Measurements from ENCODE around the gene PALD1.

The PALD1 gene

DNA sequence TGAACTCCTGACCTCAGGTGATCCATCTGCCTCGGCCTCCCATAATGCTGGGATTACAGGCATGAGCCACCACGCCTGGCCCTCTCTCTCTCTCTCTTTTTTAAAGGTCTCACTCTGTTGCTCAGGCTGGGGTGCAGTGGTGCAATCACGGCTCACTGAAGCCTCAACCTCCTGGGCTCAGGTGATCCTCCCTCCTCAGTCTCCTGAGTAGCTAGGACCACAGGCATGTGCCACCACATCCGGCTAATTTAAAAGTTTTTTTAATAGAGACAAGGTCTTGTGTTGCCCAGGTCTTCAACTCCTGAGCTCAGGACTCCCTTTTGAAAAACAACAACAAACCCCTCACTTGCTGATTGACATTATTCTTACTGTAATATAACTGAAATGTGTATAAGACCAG is 11.6 kb downstream of the PALD1 start:
- Histone ChIP-seq H3K27ac (ENCODE audit: low read depth, low read length) (no peak overlapping the region), H3K9ac (ENCODE audit: low read length) (no peak overlapping the region), H3K4me3 (ENCODE audit: low read depth, low read length) (no peak overlapping the region), H3K36me3 (ENCODE audit: control insufficient read depth, insufficient read depth, low read length) (peaks cover 4% of the 10 kb centered on the region), H3K27me3 (ENCODE audit: control insufficient read depth, insufficient read depth, low read length) (no peaks in the 10 kb centered on the region), H3K9me3 (ENCODE audit: control insufficient read depth, insufficient read depth, low read depth, low read length) (no peaks in the 10 kb centered on the region), H3K4me1 (ENCODE audit: control insufficient read depth, insufficient read depth, low read length) (peaks cover 35% of the 10 kb centered on the region)

DNA sequence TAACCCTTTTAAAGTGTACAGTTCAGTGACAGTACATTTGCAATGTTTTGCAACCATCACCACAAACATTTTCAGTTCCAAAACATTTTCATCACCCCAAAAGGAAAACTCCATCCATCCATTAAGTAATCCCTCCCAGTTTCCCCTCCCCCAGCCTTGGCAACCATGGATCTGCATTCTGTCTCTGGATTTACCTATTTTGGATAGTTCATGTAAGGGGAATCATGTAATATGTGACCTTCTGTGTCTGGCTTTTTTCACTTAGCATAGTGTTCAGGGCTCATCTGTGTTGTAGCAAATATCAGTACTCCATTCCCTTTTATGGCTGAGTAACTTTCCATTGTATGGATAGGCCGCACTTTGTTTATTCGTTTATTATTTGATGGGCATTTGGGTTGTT is 13.0 kb downstream of the PALD1 start:
- no peak overlapping the region for H3K9ac ChIP-seq (ENCODE audit: low read length)
- peaks cover 35% of the 10 kb centered on the region for H3K4me1 ChIP-seq (ENCODE audit: control insufficient read depth, insufficient read depth, low read length)
- no peaks in the 10 kb centered on the region for H3K9me3 ChIP-seq (ENCODE audit: control insufficient read depth, insufficient read depth, low read depth, low read length)
- no peak overlapping the region for H3K4me3 ChIP-seq (ENCODE audit: low read depth, low read length)
- H3K36me3 ChIP-seq (ENCODE audit: control insufficient read depth, insufficient read depth, low read length) = no peaks in the 10 kb centered on the region
- H3K27ac ChIP-seq (ENCODE audit: low read depth, low read length) = no peak overlapping the region
- H3K27me3 ChIP-seq (ENCODE audit: control insufficient read depth, insufficient read depth, low read length) = no peaks in the 10 kb centered on the region

DNA sequence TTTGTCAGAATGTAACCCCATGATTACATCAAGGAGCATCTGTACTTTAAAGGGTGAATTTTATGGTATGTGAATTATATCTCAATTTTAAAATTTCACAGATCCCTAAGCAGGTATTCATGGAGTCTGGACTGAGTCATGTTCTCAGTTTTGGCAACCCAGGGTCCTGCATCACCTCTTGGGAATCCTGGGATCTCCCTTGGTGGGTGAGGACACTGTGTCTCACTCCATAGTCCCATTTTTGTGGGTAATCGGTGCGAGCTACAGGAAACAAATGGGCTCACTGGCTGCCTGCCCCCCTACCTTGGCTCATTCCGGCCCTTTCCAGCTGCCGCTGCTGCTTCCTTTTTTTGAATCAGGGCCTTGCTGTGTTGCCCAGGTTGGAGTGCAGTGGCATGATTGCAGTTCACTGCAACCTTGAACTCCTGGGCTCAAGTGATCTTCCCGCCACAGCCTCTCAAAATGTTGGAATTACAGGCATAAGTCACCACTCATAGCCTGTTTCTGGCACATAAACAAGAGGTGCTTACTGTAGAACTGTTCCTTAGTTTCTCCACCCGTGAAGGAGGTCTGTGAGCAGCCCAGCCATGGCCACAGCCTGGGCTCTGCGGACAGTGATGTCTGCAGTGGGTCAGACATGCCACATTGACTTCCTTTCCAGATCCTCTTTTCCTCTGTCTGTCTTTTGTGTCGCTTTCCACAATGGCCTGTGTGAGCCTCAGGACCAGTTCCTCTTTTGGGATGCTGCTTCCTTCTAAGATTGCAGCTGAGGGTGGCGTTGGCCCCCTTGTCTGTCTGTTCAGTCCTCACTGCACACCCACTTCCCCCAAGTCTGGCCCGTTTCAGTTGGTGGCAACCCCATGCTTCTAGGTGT is 14.5 kb downstream of the PALD1 start:
- H3K9ac ChIP-seq (ENCODE audit: low read length) = no peak overlapping the region
- peaks cover 35% of the 10 kb centered on the region for H3K4me1 ChIP-seq (ENCODE audit: control insufficient read depth, insufficient read depth, low read length)
- 0 out of 2 replicates have a peak overlapping the region, but pooled peaks have one; percentile 0 for H3K27ac ChIP-seq (ENCODE audit: low read depth, low read length)
- no peaks in the 10 kb centered on the region for H3K9me3 ChIP-seq (ENCODE audit: control insufficient read depth, insufficient read depth, low read depth, low read length)
- H3K36me3 ChIP-seq (ENCODE audit: control insufficient read depth, insufficient read depth, low read length) = no peaks in the 10 kb centered on the region
- H3K4me3 ChIP-seq (ENCODE audit: low read depth, low read length) = no peak overlapping the region
- H3K27me3 ChIP-seq (ENCODE audit: control insufficient read depth, insufficient read depth, low read length) = no peaks in the 10 kb centered on the region

DNA sequence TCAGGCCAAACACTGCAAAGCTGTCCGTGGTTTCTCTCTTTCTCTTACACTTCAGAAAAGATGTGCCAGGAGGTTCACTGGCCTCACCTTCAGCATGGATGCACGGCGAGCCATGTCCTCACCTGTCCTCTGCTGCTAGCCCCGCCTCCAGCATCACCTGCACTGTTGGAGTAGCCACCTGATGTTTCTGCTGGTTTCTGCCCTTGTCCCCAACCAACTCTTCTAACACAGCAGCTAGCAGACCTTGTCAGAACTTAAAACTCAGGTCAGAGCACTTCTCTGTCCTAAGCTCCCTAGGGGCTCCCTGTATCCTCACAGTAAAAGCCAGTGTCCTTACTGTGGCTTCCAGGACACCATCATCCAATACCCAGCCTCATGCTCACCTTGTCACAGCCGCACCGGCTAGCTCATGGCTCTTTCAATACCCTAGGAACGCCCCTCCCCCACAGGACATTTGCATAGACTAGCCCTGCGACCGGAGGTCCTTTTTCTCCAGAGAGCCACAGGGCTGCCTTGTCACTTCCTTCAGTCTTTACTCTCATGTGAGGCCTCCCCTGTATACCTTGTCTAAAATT is 15.2 kb downstream of the PALD1 start:
- H3K36me3 ChIP-seq (ENCODE audit: control insufficient read depth, insufficient read depth, low read length) = no peaks in the 10 kb centered on the region
- no peak overlapping the region for H3K9ac ChIP-seq (ENCODE audit: low read length)
- peaks cover 35% of the 10 kb centered on the region for H3K4me1 ChIP-seq (ENCODE audit: control insufficient read depth, insufficient read depth, low read length)
- H3K9me3 ChIP-seq (ENCODE audit: control insufficient read depth, insufficient read depth, low read depth, low read length) = no peaks in the 10 kb centered on the region
- no peaks in the 10 kb centered on the region for H3K27me3 ChIP-seq (ENCODE audit: control insufficient read depth, insufficient read depth, low read length)
- H3K27ac ChIP-seq (ENCODE audit: low read depth, low read length) = 0 out of 2 replicates have a peak overlapping the region, but pooled peaks have one; percentile 0
- H3K4me3 ChIP-seq (ENCODE audit: low read depth, low read length) = no peak overlapping the region

DNA sequence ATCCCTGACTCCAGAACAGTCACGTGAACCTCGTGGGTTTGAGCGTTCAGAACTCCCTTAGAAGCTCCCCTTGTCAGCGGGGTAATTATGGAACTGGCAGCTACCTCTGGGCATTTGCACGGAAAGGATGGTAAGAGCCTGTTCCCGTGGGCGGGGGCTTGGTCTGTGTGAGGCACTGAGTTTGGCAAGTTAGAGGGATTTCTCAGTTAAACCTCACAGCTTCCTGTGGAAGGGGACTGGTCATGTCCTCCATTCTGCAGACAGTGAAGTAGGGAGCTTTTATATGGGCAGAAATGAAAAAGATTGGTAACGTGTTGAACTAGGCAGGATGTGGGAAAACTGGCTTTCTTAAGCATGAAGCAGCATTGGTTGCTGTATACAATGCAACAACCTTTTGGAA is 16.0 kb downstream of the PALD1 start:
- no peaks in the 10 kb centered on the region for H3K27me3 ChIP-seq (ENCODE audit: control insufficient read depth, insufficient read depth, low read length)
- no peaks in the 10 kb centered on the region for H3K9me3 ChIP-seq (ENCODE audit: control insufficient read depth, insufficient read depth, low read depth, low read length)
- peaks cover 37% of the 10 kb centered on the region for H3K4me1 ChIP-seq (ENCODE audit: control insufficient read depth, insufficient read depth, low read length)
- H3K9ac ChIP-seq (ENCODE audit: low read length) = no peak overlapping the region
- no peak overlapping the region for H3K4me3 ChIP-seq (ENCODE audit: low read depth, low read length)
- 0 out of 2 replicates have a peak overlapping the region, but pooled peaks have one; percentile 1 for H3K27ac ChIP-seq (ENCODE audit: low read depth, low read length)
- H3K36me3 ChIP-seq (ENCODE audit: control insufficient read depth, insufficient read depth, low read length) = no peaks in the 10 kb centered on the region

DNA sequence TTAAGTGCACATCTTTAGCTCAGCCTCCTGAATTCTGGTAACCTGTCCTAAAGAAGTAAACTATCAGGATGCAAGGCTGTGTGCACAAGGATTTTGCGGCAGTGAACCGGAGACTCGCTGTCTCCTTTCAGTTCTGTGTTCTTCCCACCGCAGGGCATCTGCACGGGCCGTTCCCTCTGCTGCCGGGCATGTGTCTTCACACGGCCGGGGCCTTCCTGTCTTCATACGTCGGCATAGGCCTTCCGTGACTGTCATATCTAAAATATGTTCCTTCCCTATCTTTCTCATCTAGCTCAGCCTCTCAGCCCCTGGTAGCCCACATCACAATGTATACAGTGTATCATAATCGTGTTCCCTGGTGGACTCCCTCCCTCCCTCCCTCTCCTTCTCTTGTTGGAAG is 16.4 kb downstream of the PALD1 start:
- Histone ChIP-seq H3K4me1 (ENCODE audit: control insufficient read depth, insufficient read depth, low read length) (peaks cover 41% of the 10 kb centered on the region), H3K4me3 (ENCODE audit: low read depth, low read length) (no peak overlapping the region), H3K27ac (ENCODE audit: low read depth, low read length) (no peak overlapping the region), H3K9me3 (ENCODE audit: control insufficient read depth, insufficient read depth, low read depth, low read length) (no peaks in the 10 kb centered on the region), H3K9ac (ENCODE audit: low read length) (no peak overlapping the region), H3K27me3 (ENCODE audit: control insufficient read depth, insufficient read depth, low read length) (no peaks in the 10 kb centered on the region), H3K36me3 (ENCODE audit: control insufficient read depth, insufficient read depth, low read length) (no peaks in the 10 kb centered on the region)

DNA sequence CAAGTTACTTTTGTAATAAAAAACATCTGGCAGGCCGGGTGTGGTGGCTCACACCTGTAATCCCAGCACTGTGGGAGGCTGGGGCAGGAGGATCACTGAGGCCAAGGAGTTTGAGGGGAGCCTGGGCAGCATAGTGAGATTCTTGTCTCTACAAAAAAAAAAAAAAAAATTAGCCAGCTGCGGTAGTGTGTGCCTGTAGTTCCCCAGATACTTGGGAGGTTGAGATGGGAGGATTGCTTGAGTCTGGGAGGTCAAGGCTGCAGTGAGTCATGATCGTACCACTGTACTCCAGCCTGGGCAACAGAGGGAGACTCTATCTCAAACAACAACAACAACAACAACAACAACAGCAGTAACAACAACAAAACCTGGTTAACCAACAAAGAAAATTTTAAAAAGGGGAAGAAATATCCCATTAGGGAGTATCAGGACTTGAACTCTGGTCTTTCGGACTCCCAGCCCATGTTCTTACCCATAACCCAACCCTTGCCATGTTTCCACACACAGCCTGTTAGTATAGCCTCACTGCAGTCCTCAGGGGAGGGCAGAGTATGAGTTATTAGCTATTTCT is 17.2 kb downstream of the PALD1 start:
- peaks cover 43% of the 10 kb centered on the region for H3K4me1 ChIP-seq (ENCODE audit: control insufficient read depth, insufficient read depth, low read length)
- no peaks in the 10 kb centered on the region for H3K9me3 ChIP-seq (ENCODE audit: control insufficient read depth, insufficient read depth, low read depth, low read length)
- no peaks in the 10 kb centered on the region for H3K36me3 ChIP-seq (ENCODE audit: control insufficient read depth, insufficient read depth, low read length)
- no peaks in the 10 kb centered on the region for H3K27me3 ChIP-seq (ENCODE audit: control insufficient read depth, insufficient read depth, low read length)
- H3K9ac ChIP-seq (ENCODE audit: low read length) = no peak overlapping the region
- no peak overlapping the region for H3K27ac ChIP-seq (ENCODE audit: low read depth, low read length)
- no peak overlapping the region for H3K4me3 ChIP-seq (ENCODE audit: low read depth, low read length)

DNA sequence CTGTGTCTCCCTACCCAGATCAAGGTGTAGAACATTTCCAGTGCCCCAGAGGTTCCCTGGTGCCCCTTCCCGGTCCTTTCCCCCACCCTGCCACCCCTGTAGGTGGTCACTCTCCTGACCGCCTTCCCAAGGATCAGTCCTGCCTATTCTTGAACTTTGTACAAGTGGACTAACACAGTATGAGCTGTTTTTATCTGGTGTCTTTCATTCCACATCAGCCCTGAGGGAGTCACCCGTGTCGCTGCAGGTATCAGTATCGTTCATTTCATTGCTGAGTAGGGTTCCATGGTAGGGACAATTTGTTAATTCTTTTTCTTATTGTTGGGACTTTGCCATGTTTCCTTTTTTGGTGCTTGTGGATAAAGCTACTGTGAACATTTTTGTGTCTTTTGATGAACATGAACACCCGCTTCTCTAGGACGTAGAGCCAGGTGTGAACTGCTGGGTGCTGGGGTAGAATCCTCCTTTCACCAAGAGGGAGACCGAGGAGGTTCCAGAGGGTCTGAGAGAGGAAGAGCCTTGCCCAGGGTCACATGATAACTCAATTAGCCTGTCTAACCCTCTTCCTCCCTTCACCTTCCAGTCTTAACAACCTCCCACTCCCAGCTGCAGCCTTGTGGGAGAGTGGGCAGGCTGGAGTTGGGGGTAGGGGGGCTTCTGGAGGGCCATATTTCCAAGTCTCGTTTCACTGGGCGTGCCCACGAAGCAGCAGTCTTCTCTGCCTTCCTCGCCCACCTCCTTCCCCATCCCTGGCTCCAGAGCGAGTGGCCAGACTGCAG is 18.0 kb downstream of the PALD1 start:
- Histone ChIP-seq H3K27me3 (ENCODE audit: control insufficient read depth, insufficient read depth, low read length) (no peaks in the 10 kb centered on the region), H3K36me3 (ENCODE audit: control insufficient read depth, insufficient read depth, low read length) (no peaks in the 10 kb centered on the region), H3K9me3 (ENCODE audit: control insufficient read depth, insufficient read depth, low read depth, low read length) (no peaks in the 10 kb centered on the region), H3K4me1 (ENCODE audit: control insufficient read depth, insufficient read depth, low read length) (peaks cover 46% of the 10 kb centered on the region), H3K4me3 (ENCODE audit: low read depth, low read length) (no peak overlapping the region), H3K9ac (ENCODE audit: low read length) (no peak overlapping the region), H3K27ac (ENCODE audit: low read depth, low read length) (no peak overlapping the region)

DNA sequence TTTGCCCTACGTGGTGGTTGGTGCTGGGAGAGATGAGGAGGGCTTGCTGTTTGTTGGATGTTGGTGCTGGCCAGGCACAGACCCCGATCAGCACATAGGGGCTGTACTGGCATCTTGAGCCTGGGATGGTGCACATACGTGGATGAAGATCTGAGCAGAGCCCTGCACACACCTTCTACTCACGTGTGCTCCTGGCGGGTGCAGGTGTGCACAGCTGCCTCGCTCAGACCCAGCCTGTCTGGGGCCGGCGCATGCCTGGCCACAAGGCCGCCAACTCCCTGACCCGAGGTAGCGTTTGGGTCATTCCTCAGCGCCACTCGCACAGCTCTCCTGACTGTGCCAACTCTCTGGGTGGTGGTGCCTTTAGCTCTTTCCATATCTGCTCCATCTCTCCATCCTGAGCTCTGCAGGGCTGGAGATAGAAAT is 18.6 kb downstream of the PALD1 start:
- H3K27ac ChIP-seq (ENCODE audit: low read depth, low read length) = no peak overlapping the region
- no peaks in the 10 kb centered on the region for H3K9me3 ChIP-seq (ENCODE audit: control insufficient read depth, insufficient read depth, low read depth, low read length)
- H3K36me3 ChIP-seq (ENCODE audit: control insufficient read depth, insufficient read depth, low read length) = no peaks in the 10 kb centered on the region
- H3K9ac ChIP-seq (ENCODE audit: low read length) = no peak overlapping the region
- no peaks in the 10 kb centered on the region for H3K27me3 ChIP-seq (ENCODE audit: control insufficient read depth, insufficient read depth, low read length)
- H3K4me3 ChIP-seq (ENCODE audit: low read depth, low read length) = no peak overlapping the region
- H3K4me1 ChIP-seq (ENCODE audit: control insufficient read depth, insufficient read depth, low read length) = peaks cover 46% of the 10 kb centered on the region

DNA sequence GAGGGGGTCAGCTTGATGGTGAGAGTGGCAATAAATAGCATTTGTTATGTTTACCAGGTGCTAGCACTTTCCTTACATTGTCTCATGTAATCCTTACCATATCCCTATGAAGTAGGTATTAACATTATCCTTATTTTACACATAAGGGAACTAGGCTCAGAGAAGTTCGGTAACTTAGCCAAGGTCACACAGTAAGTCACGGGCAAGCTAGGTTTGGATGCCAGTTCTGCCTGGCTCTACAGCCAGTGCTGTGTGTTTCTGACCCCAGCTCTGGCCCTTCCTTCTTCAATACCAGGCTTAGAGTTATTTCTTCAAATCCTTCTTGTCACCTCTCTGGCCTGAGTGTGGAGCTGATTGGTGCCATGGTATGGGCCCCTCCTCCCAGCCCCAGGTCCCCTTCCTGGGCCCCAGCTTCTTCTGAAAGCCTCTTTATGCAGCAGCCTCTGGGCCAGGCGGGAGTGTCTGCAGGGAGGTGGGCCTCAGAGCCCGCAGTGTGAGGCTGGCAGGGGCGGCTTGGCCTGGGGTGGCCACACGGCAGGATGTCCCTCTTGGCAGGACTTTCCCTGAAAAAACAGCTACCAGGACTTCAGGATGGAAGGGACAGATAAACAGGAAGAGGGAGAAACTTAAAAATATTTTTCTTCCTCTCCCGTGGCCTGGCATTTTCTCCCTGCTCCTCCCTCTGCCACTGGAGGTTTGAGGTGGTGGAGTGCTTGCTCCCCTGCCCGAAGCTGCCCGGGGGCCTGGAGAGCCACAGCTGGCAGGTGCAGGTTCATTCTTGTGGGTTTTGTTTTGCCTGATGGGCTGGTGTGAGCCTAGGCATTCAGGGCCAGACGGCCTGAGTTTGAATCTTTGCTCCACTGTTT is 20.6 kb downstream of the PALD1 start:
- Histone ChIP-seq H3K27me3 (ENCODE audit: control insufficient read depth, insufficient read depth, low read length) (no peaks in the 10 kb centered on the region), H3K9ac (ENCODE audit: low read length) (no peak overlapping the region), H3K4me1 (ENCODE audit: control insufficient read depth, insufficient read depth, low read length) (peaks cover 32% of the 10 kb centered on the region)

More for the DNA sequence above, 20.6 kb downstream of the PALD1 start:
- H3K9me3 ChIP-seq (ENCODE audit: control insufficient read depth, insufficient read depth, low read depth, low read length) = no peaks in the 10 kb centered on the region
- H3K4me3 ChIP-seq (ENCODE audit: low read depth, low read length) = no peak overlapping the region
- no peak overlapping the region for H3K27ac ChIP-seq (ENCODE audit: low read depth, low read length)
- no peaks in the 10 kb centered on the region for H3K36me3 ChIP-seq (ENCODE audit: control insufficient read depth, insufficient read depth, low read length)
